C4-2B (cell line): ENCODE results near the gene SLC16A7.

ENCODE experiments used
- H3K27ac ChIP-seq: fragments of 450-650 bp; 2 replicates; pipeline ENCODE4 v1.5.1; 2017
- ZFX ChIP-seq: fragments of 450-650 bp; IDR thresholded peaks from 2 replicates; pipeline ENCODE4 v1.6.1; 2017
- TF ChIP-seq, protein P1 (sequence below): fragments of 450-650 bp; conservative IDR thresholded peaks from 2 replicates; pipeline ENCODE4 v1.5.1; 2017; ENCODE audit warnings: mild to moderate bottlenecking

Gene SLC16A7

DNA sequence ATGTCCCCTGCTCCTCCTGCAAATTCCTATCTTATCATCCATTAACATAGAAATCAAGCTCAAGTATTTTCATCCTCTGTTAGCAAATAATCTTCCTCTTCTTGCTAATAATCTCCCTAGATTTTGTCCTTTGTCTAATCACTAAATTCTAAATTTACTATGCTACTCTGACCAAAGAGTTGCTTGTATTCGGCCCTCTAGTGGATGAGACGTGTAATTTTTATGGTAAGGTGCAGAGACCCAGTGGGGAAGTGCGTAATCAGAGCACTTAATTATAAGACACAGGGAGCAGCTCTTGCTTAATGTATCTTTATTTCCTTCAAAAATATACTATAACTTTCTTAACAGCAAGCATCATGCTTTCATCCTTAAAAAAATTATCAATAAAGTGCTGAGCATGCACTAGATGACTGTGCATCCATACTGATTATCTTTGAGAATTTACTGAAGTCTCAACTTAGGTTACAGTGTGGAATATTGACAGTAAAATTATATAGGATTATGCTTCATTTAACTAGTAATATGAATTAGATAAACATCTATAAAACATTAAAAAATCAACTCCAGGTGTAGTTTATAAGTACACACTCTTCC, 212.6 kb downstream of the SLC16A7 start:
- H3K27ac ChIP-seq: no peak overlapping the region
- TF ChIP-seq, protein P1, sequence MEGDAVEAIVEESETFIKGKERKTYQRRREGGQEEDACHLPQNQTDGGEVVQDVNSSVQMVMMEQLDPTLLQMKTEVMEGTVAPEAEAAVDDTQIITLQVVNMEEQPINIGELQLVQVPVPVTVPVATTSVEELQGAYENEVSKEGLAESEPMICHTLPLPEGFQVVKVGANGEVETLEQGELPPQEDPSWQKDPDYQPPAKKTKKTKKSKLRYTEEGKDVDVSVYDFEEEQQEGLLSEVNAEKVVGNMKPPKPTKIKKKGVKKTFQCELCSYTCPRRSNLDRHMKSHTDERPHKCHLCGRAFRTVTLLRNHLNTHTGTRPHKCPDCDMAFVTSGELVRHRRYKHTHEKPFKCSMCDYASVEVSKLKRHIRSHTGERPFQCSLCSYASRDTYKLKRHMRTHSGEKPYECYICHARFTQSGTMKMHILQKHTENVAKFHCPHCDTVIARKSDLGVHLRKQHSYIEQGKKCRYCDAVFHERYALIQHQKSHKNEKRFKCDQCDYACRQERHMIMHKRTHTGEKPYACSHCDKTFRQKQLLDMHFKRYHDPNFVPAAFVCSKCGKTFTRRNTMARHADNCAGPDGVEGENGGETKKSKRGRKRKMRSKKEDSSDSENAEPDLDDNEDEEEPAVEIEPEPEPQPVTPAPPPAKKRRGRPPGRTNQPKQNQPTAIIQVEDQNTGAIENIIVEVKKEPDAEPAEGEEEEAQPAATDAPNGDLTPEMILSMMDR: peak; percentile 91
- TF ChIP-seq ZFX: no peak

GRCh38 chr12:59811991-59812390, 216.2 kb downstream of the SLC16A7 start:
- no peak for TF ChIP-seq ZFX
- TF ChIP-seq, protein P1: no peak
- no peak overlapping the region for H3K27ac ChIP-seq

DNA sequence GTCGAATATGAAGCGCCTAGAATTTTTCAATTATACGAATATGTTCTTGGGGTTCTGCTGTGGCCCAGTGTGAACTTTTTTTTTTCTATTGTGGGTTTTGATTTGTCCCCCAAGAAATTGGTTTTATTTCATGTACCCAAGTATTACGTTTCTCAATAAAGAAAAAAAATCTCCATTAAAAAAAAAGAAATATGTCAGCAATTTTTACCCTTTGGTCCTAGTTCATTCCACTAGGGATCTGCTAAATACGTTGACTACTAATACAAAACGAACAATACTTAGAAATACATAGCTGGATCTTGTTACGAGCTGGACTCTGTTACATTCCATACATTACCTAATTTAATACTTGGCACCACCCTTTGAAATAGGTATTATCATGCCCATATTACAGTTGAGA, 216.9 kb downstream of the SLC16A7 start:
- H3K27ac ChIP-seq: no peak overlapping the region
- TF ChIP-seq, protein P1: no peak
- TF ChIP-seq ZFX: no peak

DNA sequence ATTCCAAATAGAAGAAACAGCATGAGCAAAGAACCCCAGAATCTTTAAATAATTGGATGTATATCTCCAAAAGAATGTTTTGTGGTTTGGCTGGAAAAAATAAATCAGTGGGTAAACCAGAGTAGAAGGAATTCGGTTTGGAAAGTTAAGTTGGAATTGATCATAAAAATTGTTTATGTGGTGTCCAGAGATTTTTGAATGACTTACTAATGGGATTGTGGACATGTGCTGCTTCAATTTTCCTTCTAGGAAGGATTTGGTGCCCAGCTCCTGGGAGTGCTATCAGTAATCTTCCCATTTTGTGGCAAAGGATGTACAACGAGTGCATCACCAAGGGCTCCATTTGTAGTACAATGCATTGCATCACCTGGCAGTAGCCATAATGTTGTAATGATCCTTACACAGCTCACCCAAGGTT, 224.8 kb downstream of the SLC16A7 start:
- H3K27ac ChIP-seq: no peak overlapping the region
- TF ChIP-seq ZFX: no peak
- TF ChIP-seq, protein P1: no peak

DNA sequence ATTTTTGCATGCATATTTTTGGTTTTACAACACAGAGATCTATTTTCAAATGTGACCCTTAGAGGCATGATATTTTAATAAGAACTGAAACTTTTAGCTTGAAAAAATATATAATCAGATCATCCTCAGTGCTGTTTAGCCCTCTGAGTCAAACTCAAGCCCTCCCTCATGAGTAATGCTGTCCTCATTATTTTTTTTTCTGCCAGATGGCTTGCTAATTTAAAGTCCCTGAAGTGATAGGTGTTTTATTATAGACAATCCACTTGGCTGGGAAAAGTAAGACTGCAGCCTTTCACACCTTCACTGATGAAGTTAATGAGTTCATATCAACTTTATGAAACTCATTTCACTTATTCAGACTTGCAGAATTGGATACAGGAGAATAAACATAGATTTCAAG, 227.7 kb downstream of the SLC16A7 start:
- no peak overlapping the region for H3K27ac ChIP-seq
- TF ChIP-seq, protein P1: no peak
- no peak for TF ChIP-seq ZFX

DNA sequence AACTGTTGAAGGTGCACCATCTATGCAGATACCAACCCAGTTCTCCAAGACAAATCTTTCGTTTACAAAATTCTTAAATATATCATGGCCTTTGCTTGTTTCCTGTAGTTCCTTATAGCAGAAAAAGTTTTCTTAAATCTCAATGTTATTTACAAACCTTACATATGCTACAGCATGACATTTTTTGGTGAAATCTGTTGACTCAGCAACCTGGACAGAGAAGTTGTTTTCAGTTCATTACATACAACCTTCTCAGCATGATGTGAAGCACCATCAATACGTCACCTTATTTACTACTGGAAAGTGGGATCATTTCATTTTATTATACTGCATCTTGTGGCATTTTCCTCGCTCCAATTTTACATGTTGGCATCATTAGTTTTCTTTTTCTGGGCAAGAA, 231.9 kb downstream of the SLC16A7 start:
- H3K27ac ChIP-seq: no peak overlapping the region
- no peak for TF ChIP-seq ZFX
- TF ChIP-seq, protein P1: no peak

DNA sequence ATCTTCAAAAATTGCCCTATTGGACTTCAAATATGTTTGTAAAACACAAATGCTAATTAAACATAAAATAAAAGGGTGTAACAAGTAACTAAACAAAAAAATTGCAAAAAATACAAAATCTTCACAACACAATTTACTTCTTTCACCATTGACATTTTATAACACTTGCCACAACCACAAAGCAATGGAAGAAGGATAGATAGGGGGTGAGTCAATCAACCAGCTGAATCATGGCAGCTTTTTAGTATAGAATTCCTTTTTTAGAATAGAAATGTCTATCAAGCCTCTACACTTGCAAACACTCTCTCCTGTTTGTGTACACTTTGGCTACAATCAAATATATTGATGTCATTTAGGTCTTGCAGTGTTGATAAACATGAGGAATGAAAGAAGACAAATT, 232.7 kb downstream of the SLC16A7 start:
- no peak for TF ChIP-seq ZFX
- TF ChIP-seq, protein P1: no peak
- no peak overlapping the region for H3K27ac ChIP-seq
